ENCODE data around the gene KCNJ2.

- no peak for TF ChIP-seq POLR2A (IDR thresholded peaks at IDR 0.05; ENCODE audit: low read depth, low read length)
- TF ChIP-seq POLR2AphosphoS5 (IDR thresholded peaks at IDR 0.05; ENCODE audit: low read depth, low read length) = no peak
- no peak for TF ChIP-seq TAF1 (IDR thresholded peaks at IDR 0.05; ENCODE audit: low read depth, low read length)
These were observed 42.0 kb upstream of the KCNJ2 start for GRCh38 chr17:70127221-70127873.
